Stimulated activated CD8-positive, alpha-beta memory T cell treated with anti-CD3 and anti-CD28 coated beads, Interleukin-7, amount 100 ng/mL, for 48 hours (primary cell): ENCODE measurements around the gene SERPINA9.

Experiments used
- DNase-seq, 2 donors: peaks; one replicate each; pipeline ENCODE4 v3.0.0-alpha.2; 2020; ENCODE audit warnings: low read depth in 1 of 2; ENCODE audit errors: extremely low read depth in 1 of 2

Gene SERPINA9

GRCh38 chr14:94462763-94463572 is 13.0 kb downstream of the SERPINA9 start:
- no peak for DNase-seq

DNA sequence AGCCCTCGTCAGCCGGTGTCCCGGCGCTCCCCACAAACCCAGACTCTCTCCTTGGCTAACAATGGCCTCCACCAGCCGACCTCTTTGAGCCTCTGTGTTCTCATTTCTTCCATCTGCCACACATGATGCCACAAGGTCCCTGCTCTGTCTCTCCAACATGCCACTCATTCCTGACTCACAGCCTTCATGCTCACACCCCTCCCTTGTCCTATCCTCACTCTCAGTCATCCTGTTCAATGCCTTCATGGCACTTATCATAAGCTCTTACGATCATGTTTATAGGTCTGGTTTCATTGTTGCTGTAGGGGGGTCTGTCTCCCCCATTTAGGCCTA is 13.8 kb downstream of the SERPINA9 start:
- no peak for DNase-seq

DNA sequence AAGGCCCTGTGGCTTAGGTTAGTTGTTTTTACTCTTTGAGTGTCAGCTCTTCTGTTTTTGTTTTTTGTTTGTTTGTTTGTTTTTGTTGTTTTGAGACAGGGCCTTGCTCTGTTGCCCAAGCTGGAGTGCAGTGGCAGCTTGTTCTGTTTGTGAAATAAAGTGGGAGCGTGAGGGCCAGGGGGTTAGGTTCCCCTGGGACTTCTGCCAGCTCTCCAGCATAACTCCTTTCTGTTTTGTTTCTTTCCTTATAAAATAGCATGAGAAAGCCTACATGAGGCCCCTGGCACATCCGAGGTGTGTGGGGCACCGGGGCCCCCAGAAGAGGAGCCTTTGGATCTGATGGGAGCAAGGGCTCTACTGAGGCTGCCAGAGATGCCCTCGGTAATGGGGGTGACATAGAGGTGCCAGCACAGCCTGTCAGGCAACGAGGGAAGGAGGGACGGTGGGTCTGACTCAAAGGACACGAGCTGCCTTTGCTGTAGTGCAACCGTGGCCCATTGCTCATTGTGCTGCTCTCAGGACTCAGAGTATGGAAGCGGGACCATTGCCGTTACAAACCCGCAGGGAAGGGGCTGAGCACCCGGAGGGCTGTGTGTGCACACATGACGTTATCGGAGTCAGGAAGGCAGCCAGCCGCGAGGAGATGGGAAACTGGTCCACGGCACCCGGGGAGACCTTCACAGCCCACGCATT is 14.3 kb downstream of the SERPINA9 start:
- DNase-seq, result no peak

DNA sequence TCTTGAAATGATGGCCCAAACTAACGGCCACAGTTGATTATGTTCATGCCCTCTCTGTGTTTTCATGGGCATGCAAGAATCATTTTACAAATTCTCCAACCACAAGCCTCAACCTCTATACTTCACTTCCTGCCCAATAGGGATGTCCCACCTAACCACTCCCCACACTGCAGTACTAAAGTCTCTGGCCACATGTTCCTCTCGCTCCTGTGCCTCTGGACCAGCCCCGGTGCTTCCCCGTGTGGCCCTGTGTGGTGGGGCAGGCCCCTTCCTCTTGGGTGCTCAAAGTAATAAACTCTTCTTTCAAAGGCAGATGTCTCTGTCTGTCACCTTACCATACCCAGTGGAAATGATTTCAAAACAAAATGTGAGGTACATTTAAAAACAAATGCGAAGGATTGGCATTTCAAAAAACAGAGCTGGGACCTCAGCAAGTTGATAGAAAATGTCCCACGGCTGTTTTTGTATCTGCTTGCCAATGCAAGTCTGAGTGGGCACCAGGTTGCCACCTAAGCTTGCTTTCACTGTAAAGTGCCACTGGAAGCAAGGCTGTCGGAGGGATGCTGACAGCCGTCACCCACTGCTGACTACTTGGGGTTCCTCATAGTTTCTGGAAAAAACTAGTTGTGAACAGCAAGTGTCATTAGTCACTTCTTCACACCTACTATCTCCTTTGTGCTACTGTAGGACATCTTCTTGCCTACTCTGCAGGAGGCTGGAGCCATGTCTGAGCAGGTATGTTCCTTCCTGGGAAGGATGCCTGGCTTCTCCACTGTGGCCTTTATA is 15.2 kb downstream of the SERPINA9 start:
- DNase-seq, result no peak

DNA sequence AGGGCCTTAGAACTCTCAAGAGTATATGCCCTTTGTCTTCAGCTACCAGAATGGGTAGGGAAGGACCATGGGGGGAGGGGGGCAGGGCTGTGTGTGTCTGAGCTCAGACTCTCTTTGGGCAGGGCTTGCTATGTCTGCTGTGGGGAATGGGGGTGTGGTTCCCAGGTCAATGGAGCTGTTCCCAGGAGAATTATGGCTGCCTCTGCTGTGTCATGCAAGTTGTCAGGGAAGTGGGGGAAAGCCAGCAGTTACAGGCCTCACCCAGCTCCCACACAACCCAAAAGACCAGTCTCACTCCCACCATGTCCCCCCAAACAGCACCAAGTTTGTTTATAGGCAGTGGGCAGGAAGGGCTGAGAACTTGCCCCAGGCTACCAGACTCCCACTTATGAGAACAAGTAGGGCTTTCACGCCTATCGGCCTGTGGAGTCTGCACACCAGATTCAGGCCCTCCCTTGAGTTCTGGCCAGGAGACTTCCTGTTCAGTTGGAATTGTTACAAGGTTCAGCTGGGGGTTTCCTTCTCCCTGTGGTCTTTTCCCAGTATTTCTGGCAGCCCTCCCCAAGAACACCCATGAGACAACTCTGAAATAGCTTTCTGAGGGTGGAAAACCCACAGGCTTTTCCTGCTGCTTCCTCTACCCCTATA is 17.3 kb downstream of the SERPINA9 start:
- no peak for DNase-seq

GRCh38 chr14:94458096-94458495 is 17.9 kb downstream of the SERPINA9 start:
- no peak for DNase-seq

DNA sequence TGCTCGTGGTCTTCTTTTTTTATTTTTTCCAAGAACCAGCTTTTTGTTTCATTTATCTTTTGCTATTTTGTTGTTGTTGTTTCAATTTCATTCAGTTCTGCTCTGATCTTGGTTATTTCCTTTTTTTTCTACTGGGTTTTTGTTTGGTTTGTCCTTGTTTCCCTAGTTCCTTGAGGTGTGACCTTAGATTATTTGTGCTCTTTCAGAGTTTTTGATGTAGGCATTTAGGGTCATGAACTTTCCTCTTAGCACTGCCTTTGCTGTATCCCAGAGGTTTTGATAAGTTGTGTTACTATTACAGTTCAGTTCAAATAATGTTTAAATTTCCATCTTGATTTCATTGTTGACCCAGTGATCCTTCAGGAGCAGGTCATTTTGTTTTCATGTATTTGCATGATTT is 20.1 kb downstream of the SERPINA9 start:
- DNase-seq, result no peak

GRCh38 chr14:94451826-94452225 is 24.2 kb downstream of the SERPINA9 start:
- DNase-seq, result no peak

GRCh38 chr14:94451091-94451771 is 24.8 kb downstream of the SERPINA9 start:
- no peak for DNase-seq

DNA sequence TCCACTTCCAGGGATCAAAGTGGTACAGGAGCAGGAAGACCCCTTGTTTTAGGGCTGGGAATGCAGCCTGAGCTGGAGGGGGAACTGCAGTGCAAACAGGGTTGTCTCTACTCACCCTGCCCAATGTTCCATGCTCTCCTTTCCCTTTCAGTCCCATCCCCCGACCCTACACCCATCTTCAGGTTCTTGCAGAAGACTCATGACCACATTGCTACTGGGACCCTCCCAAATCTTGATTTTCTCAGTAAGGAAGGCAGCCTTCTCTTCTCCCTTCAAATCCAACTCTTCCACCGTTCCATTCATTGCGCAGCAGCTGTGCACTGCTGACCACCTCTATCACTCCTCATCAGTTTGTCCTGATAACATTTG is 25.3 kb downstream of the SERPINA9 start:
- DNase-seq, result no peak

DNA sequence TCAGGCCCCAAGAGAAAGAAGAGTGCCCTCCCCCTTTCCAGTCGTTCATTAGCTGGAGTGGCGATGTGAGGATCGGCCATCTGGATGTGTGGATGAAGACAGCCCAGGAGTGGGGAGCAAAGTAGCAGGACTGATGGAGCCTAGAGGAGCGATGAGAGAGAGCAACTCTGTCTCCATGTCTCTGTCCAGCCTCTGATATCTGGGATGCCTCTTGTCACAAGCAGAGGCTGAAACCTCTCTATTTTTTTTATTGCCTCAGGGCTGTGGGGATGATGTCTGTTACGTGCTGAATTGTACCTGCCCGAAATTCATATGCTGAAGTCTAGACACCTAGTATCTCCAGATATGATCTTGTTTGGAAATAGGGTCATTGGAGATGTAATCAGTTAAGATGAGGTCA is 26.1 kb downstream of the SERPINA9 start:
- DNase-seq, result no peak

- no peak for DNase-seq
These were observed 27.8 kb downstream of the SERPINA9 start for GRCh38 chr14:94448071-94448808.

- no peak for DNase-seq
These were observed 28.8 kb downstream of the SERPINA9 start for GRCh38 chr14:94447206-94447605.

DNA sequence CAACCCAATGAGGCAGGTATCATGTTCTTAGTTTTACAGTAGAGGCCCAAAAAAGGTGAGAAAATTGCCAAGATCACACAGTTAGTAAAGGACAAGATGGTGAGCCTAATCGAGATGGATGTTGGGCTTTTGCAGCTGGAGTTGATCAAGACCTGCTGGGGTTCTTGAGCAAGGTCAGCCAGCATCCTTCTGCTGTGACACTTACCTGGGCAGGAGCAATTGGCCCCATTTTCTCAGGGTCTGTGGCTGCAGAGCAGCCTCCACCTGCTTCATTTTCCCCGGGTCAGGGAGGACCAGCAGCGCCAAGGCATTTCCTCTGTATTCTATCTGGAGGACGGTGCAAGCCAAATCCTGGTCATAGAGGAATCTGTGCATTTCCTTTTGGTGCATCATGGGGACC is 29.9 kb downstream of the SERPINA9 start:
- DNase-seq, result no peak

- no peak for DNase-seq
These were observed 31.0 kb downstream of the SERPINA9 start for GRCh38 chr14:94445003-94445402.

DNA sequence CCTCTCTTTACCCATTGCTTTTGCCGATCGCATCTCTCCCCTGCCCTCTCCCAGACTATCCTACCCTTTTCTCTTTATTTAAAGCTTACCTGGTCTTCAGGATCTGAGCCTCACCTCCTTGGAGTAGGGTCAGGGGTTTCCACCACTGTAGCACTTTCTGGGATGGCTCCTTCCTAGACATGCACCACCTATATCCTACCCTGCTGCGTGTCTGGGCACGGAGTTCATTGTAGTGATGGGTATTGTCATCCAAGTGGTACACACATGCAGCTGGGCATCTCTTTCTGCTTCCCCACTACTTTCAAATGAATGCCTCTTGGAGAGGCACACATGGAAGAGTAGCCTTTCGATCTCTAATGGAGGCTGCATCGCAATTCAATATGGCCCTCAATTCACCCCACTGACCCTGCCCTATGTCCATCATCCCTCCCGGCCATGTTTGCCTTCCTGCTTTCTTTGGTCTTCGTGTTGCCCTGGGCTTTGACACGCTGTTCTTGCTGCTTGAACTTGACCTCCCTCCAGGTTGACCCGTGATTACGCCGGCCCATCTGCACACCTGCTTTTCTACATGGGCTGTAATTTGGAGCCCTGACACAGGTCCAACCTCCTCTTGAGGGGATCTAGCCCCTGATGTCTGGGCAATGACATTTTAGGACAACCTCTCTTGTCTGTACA is 34.3 kb downstream of the SERPINA9 start:
- no peak for DNase-seq

GRCh38 chr14:94441130-94441529 is 34.9 kb downstream of the SERPINA9 start:
- no peak for DNase-seq

DNA sequence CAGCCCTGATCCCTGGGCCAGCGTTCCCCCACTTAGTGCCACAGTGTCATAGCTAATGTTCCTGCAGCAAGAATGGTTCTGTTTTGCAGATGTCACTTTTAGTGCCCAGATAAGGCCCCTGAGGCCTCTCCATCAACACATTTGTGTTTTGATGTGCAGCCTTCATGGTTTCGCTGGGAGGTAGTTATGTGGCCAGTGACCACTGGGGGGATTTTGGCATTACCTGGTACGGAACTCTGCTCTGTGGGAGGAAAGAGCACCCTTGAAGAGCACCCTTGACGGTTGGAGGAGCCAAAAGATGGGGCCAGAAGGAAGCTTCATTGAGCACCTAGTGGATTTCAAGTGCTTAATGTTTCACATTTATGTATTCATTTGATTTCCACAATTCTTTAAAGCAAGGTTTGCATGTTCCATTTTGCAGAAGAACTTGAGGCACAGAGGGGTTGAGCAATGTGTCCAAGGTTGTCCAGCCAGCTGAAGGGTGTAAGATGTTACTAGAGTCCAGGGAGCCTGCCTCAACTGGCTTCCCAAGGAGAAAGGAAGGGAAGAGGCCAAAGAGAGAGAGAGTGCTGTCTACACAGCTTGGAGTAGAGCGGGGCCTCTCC is 36.4 kb downstream of the SERPINA9 start:
- DNase-seq, result no peak

GRCh38 chr14:94428610-94429009 is 47.4 kb downstream of the SERPINA9 start:
- DNase-seq, result no peak
